ENCODE measurements around the gene HAP1. TPM values are rescaled to one million over a fixed set of nuclear protein-coding genes. Genes with fewer than 3 reads are reported as not detected.
A peak's percentile ranks its signal among the peaks of the same experiment; 100 is the strongest.

Gene HAP1
- total RNA-seq, 1 experiment from 2014 or later = 2.5 TPM

GRCh38 chr17:41689497-41690299 is 44.7 kb downstream of the HAP1 start:
- H3K27me3 ChIP-seq (ENCODE audit: insufficient read depth, low read length) = no peaks in the 10 kb centered on the region
- no peak overlapping the region for H2BK20ac ChIP-seq (ENCODE audit: low read depth, low read length, poor library complexity, severe bottlenecking)
- peaks cover 6% of the 10 kb centered on the region; the same call in 1 of the 2 replicates for H3K79me2 ChIP-seq (ENCODE audit: insufficient read depth, low read length)
- peak overlapping the region; percentile 91 for H3K9ac ChIP-seq (ENCODE audit: extremely low read depth, insufficient read length, low read length)
- WGBS (ENCODE audit: extremely low coverage, insufficient read length, low lambda C conversion rate) = no CpG with 5 or more reads among the region's 27 CpGs
- H3K4me2 ChIP-seq (ENCODE audit: insufficient read depth, insufficient read length, low read length) = peak overlapping the region; percentile 99
- peak overlapping the region; percentile 73 for H3T11ph ChIP-seq (ENCODE audit: low read length)
- Mint-ChIP-seq H3K27ac (peak overlapping the region; percentile 95 to 99 (median 98)), H3K4me3 (peak overlapping the region; percentile 89 to 96), H3K9me3 (peaks cover 0 to 7% of the 10 kb centered on the region in 2 experiments; a peak in 2 of 5 replicates), H3K27me3 (ENCODE audit: low read depth) (peaks cover 3% of the 10 kb centered on the region), H3K4me1 (peaks cover 4 to 24% of the 10 kb centered on the region in 2 experiments), H3K36me3 (ENCODE audit: insufficient read depth in 1 of 3, low read depth in 3 of 3) (peaks cover 31 to 53% (median 37%) of the 10 kb centered on the region in 3 experiments)
- no peak overlapping the region for H3K56ac ChIP-seq (ENCODE audit: insufficient read length, low read depth, low read length)
- H3K23me2 ChIP-seq (ENCODE audit: insufficient read length, low read depth, low read length, poor library complexity, severe bottlenecking) = peaks cover 2% of the 10 kb centered on the region
- peaks cover 3% of the 10 kb centered on the region; the same call in 1 of the 2 replicates for H3K4me1 ChIP-seq (ENCODE audit: insufficient read depth, low read length)
- peak overlapping the region; percentile 86 for H2BK120ac ChIP-seq (ENCODE audit: low read depth, low read length, poor library complexity, severe bottlenecking)
- no peak overlapping the region for H4K91ac ChIP-seq (ENCODE audit: insufficient read length, low read depth, low read length)
- H2AK5ac ChIP-seq (ENCODE audit: insufficient read length, low read length) = no peak overlapping the region
- H3K14ac ChIP-seq (ENCODE audit: insufficient read depth, low read length) = peak overlapping the region; percentile 86; the same call in 1 of the 2 replicates
- no peak for DNase-seq
- no peaks in the 10 kb centered on the region for H4K20me1 ChIP-seq (ENCODE audit: control insufficient read depth, insufficient read depth, insufficient read length)
- no peak overlapping the region for H4K5ac ChIP-seq (ENCODE audit: insufficient read length, low read depth, low read length)
- no peak overlapping the region for H2BK12ac ChIP-seq (ENCODE audit: insufficient read length, low read depth, low read length)
- no peak overlapping the region for H4K8ac ChIP-seq (replicated peaks; ENCODE audit: insufficient read length, low read depth, low read length)
- peak overlapping the region; percentile 33; the same call in 1 of the 2 replicates for H3K4ac ChIP-seq (ENCODE audit: low read depth, low read length)
- TF ChIP-seq CTCF (conservative IDR thresholded peaks at IDR 0.05) = peak; percentile 82
- peak overlapping the region; percentile 69 for H3K27ac ChIP-seq (ENCODE audit: insufficient read length, low read depth, low read length)
- H3K18ac ChIP-seq (ENCODE audit: insufficient read length, low read depth, low read length) = peak overlapping the region; percentile 90
- no peaks in the 10 kb centered on the region for H3K9me3 ChIP-seq (ENCODE audit: control insufficient read depth, low read depth, low read length)
- H2BK5ac ChIP-seq (ENCODE audit: insufficient read length, low read length) = no peak overlapping the region
- H3K23ac ChIP-seq (ENCODE audit: insufficient read length, low read depth, low read length) = no peak overlapping the region
- no peak overlapping the region for H2AFZ ChIP-seq (ENCODE audit: low read length)
- no peak overlapping the region for H2BK15ac ChIP-seq (ENCODE audit: low read depth, low read length)
- H3K79me1 ChIP-seq (ENCODE audit: insufficient read depth, low read depth, low read length, poor library complexity, severe bottlenecking) = no peaks in the 10 kb centered on the region
